ENCODE data around the gene KIF19.

- TF ChIP-seq CTCF (IDR thresholded peaks at IDR 0.05 in 4 of 5, conservative IDR thresholded peaks at IDR 0.05 in 1 of 5), result no peak
- TF ChIP-seq POLR2A (IDR thresholded peaks at IDR 0.05), result no peak
Measured at GRCh38 chr17:74325376-74325742, 667 bp upstream of the KIF19 start.
